Neutrophil (primary cell): ENCODE data around the gene EHMT1.

Source experiments
- H3K27ac ChIP-seq: fragments of 200-600 bp; sonication (generic); 2 replicates; pipeline ENCODE4 v1.5.1; 2016; ENCODE audit warnings: mild to moderate bottlenecking, moderate library complexity
- H3K27me3 ChIP-seq: fragments of 200-600 bp; sonication (generic); 2 replicates; pipeline ENCODE4 v1.6.0; 2016; ENCODE audit warnings: mild to moderate bottlenecking
- H3K36me3 ChIP-seq: fragments of 200-600 bp; sonication (generic); 2 replicates; pipeline ENCODE4 v1.5.1; 2017
- H3K4me1 ChIP-seq, 2 experiments: fragments of 200-600 bp in 1 of 2; sonication (generic) in 1 of 2; 1 replicate in 1 of 2; 2 replicates in 1 of 2; pipeline versions ENCODE4 v1.5.1 to v1.6.1; 2013 to 2016; ENCODE audit warnings: low read depth in 1 of 2, low read length in 1 of 2, mild to moderate bottlenecking in 1 of 2, moderate library complexity in 1 of 2; ENCODE audit not compliant: control insufficient read depth in 1 of 2, insufficient read depth in 1 of 2
- H3K4me3 ChIP-seq, 2 experiments: fragments of 200-600 bp in 1 of 2; sonication (generic) in 1 of 2; 1 replicate in 1 of 2; 2 replicates in 1 of 2; pipeline ENCODE4 v1.5.1; 2013 to 2016; ENCODE audit warnings: low read depth in 1 of 2, low read length in 1 of 2, mild to moderate bottlenecking in 1 of 2, moderate library complexity in 1 of 2
- H3K9me3 ChIP-seq: fragments of 200-600 bp; sonication (generic); 2 replicates; pipeline ENCODE4 v1.5.1; 2016
- TF ChIP-seq, protein P1 (sequence below): fragments of 200-600 bp; sonication (generic); IDR thresholded peaks from 2 replicates; pipeline ENCODE4 v1.5.1; 2016; ENCODE audit warnings: antibody characterized with exemption

Gene EHMT1

GRCh38 chr9:137610944-137611343, 7.9 kb upstream of the EHMT1 start:
- H3K36me3 ChIP-seq = peaks cover 42% of the 10 kb centered on the region
- no peaks in the 10 kb centered on the region for H3K27me3 ChIP-seq
- H3K9me3 ChIP-seq = no peaks in the 10 kb centered on the region
- peak overlapping the region; percentile 58 for H3K27ac ChIP-seq
- TF ChIP-seq, protein P1, sequence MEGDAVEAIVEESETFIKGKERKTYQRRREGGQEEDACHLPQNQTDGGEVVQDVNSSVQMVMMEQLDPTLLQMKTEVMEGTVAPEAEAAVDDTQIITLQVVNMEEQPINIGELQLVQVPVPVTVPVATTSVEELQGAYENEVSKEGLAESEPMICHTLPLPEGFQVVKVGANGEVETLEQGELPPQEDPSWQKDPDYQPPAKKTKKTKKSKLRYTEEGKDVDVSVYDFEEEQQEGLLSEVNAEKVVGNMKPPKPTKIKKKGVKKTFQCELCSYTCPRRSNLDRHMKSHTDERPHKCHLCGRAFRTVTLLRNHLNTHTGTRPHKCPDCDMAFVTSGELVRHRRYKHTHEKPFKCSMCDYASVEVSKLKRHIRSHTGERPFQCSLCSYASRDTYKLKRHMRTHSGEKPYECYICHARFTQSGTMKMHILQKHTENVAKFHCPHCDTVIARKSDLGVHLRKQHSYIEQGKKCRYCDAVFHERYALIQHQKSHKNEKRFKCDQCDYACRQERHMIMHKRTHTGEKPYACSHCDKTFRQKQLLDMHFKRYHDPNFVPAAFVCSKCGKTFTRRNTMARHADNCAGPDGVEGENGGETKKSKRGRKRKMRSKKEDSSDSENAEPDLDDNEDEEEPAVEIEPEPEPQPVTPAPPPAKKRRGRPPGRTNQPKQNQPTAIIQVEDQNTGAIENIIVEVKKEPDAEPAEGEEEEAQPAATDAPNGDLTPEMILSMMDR = no peak
- peaks cover 54 to 61% of the 10 kb centered on the region in 2 experiments for H3K4me1 ChIP-seq
- no peak overlapping the region for H3K4me3 ChIP-seq

DNA sequence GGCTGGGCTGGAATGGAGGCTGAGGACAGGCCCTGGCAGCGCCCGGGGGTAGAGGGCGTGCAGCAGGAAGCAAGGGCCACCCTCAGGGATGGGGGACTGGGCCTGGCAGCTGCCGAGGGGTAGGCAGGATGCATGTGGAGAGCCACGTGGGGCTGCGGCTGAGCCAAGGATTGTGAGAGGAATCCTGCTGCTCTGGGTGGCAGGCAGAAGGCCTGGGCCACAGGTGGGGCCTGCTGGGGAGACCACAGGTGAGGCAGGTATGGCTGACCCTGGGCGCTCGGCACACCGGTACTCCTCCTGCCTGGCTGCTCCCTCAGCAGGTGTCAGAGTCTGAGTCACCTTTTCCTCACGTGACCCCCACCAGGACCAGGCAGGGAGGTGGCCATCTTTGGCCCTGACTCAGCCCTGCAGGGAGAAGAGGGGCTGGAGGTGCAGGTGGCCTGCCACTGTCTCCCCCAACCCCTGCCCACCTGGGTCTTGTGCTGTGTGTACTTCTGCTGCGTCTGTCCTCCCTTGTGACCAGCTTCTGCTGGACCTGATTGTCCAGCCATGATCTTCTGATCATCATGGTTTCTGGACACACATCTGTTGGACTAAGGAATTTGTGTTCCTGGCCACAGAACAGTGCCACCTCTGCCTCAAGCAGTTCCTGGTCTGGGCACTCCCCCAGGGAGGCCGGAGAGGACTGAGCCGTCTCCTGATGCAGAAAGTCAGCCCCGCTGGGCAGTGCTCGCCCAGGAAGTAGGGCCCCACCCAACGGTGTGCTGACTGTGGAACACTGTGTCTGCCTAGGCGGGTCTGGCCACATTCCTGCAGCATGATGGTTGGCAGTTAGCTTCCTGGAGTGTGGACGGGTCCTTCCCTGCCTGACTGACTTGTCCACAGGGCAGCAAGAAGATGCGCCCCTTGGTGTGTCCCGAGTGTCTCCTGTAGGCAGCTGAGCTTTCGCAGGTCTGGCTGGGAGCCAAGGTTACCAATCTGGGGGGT, 6.9 kb upstream of the EHMT1 start:
- no peak overlapping the region for H3K4me3 ChIP-seq
- peaks cover 46 to 53% of the 10 kb centered on the region in 2 experiments for H3K4me1 ChIP-seq
- no peaks in the 10 kb centered on the region for H3K9me3 ChIP-seq
- TF ChIP-seq, protein P1 = no peak
- no peaks in the 10 kb centered on the region for H3K27me3 ChIP-seq
- H3K36me3 ChIP-seq = peaks cover 52% of the 10 kb centered on the region
- peak overlapping the region; percentile 58 for H3K27ac ChIP-seq

DNA sequence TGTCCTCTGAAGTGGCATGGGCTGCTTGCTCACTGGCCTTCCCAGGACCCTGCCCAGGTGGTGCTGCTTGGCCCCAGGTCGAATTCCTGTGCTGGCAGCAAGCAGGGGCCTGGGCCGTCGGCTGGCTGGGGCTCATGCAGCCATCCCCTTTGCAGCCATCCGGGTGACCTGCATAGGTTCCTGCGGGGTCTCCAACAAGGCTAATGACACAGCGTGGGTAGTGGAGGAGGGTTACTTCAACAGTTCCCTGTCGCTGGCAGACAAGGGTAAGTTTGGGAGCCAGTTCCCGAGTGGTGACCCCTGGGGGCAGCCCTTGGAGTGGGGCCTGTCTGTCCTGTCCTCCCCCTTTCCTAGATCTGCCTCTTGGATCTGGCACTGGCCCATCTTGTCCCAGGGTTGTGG, 6.1 kb upstream of the EHMT1 start:
- Histone ChIP-seq H3K9me3 (no peaks in the 10 kb centered on the region), H3K4me3 (no peak overlapping the region), H3K36me3 (peaks cover 52% of the 10 kb centered on the region), H3K27ac (peak overlapping the region; percentile 58), H3K4me1 (peaks cover 42 to 46% of the 10 kb centered on the region in 2 experiments), H3K27me3 (no peaks in the 10 kb centered on the region)
- TF ChIP-seq, protein P1 = no peak

- Histone ChIP-seq H3K27me3 (no peaks in the 10 kb centered on the region), H3K4me1 (peaks cover 42 to 46% of the 10 kb centered on the region in 2 experiments), H3K36me3 (peaks cover 52% of the 10 kb centered on the region), H3K9me3 (no peaks in the 10 kb centered on the region), H3K27ac (peak overlapping the region; percentile 58), H3K4me3 (no peak overlapping the region)
- TF ChIP-seq, protein P1 = no peak
Measured at GRCh38 chr9:137613259-137613658, 5.5 kb upstream of the EHMT1 start.

DNA sequence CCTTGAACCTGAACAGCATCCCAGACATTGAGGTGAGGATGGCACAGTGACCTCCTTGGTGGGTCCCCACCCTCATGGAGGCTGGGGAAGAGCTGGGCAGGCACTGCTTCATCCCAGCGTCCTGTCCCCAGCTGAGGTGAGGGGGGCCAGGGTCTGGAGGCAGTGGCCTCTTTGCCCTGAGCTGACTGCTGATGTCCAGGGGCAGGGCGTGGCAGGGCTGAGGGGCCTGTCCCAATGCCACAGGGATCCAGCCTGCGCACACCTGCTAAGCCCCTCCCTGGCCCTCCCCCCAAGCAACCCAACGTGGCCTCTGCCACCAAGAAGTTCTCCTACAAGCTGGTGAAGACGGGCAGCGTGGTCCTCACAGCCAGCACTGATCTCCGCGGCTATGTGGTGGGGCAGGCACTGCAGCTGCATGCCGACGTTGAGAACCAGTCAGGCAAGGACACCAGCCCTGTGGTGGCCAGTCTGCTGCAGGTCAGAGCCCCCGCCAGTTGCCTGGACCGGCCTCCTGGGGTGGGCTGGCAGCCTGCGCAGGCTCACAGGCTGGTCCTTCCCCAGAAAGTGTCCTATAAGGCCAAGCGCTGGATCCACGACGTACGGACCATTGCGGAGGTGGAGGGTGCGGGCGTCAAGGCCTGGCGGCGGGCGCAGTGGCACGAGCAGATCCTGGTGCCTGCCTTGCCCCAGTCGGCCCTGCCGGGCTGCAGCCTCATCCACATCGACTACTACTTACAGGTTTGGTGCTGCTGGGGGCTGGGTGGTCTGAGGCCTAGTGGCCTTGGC, 4.9 kb upstream of the EHMT1 start:
- Histone ChIP-seq H3K27ac (no peak overlapping the region), H3K4me1 (peaks cover 37 to 41% of the 10 kb centered on the region in 2 experiments), H3K4me3 (no peak overlapping the region)

More for the DNA sequence above, 4.9 kb upstream of the EHMT1 start:
- peaks cover 52% of the 10 kb centered on the region for H3K36me3 ChIP-seq
- H3K27me3 ChIP-seq = no peaks in the 10 kb centered on the region
- H3K9me3 ChIP-seq = no peaks in the 10 kb centered on the region
- TF ChIP-seq, protein P1 = no peak
